ENCODE data around the gene CYBC1. TPM values are rescaled to one million over a fixed set of nuclear protein-coding genes. Genes with fewer than 3 reads are reported as not detected.
"Not testable (repeated sequence)": the region's sequence is repeated elsewhere in the genome, so short reads cannot be mapped to it uniquely, and the experiment has no call there.

The CYBC1 gene
- total and polyA plus RNA-seq, 3 experiments from 2014 or later: 175 to 189 (median 184) TPM

DNA sequence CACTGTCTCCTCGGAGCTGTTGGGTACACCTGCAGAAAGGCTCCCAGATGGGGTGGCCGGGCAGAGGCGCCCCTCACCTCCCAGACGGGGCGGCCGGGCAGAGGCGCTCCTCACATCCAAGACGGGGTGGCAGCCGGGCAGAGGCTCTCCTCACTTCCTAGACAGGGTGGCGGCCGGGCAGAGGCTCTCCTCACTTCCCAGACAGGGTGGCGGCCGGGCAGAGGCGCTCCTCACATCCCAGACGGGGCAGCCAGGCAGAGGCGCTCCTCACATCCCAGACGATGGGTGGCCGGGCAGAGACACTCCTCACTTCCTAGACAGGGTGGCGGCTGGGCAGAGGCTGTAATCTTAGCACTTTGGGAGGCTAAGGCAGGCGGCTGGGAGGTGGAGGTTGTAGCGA is 3.2 kb upstream of the CYBC1 start:
- H3K27me3 ChIP-seq (ENCODE audit: insufficient read depth, low read length, poor library complexity, severe bottlenecking); POLR2A ChIA-PET; CTCF ChIA-PET; DNase-seq; H3K9me3 Mint-ChIP-seq; H3K27me3 Mint-ChIP-seq; H3K27ac ChIP-seq (ENCODE audit: low read depth, low read length); H3K36me3 ChIP-seq (ENCODE audit: insufficient read depth, low read length); H3K4me3 ChIP-seq (ENCODE audit: low read length); H3K4me3 Mint-ChIP-seq; H3K9me3 ChIP-seq (ENCODE audit: low read length): not testable (repeated sequence)
- H3K4me1 Mint-ChIP-seq: peaks cover 36 to 39% (median 39%) of the 10 kb centered on the region in 3 donors
- peak overlapping the region in 2 of 8 donors; percentile 58 to 88 for H3K27ac Mint-ChIP-seq
- H3K36me3 Mint-ChIP-seq: peaks cover 0 to 12% (median 0%) of the 10 kb centered on the region in 3 donors
- H3K4me1 ChIP-seq (ENCODE audit: insufficient read depth, low read length): peaks cover 31% of the 10 kb centered on the region

DNA sequence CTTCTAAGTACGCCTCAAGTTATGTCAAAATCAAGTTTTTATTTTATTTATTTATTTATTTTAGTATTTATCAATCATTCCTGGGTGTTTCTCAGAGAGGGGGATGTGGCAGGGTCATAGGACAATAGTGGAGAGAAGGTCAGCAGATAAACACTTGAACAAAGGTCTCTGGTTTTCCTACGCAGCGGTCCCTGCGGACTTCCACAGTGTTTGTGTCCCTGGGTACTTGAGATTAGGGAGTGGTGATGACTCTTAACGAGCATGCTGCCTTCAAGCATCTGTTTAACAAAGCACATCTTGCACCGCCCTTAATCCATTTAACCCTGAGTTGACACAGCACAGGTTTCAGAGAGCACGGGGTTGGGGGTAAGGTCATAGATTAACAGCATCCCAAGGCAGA is 2.6 kb upstream of the CYBC1 start:
- H3K9me3 Mint-ChIP-seq; H3K9me3 ChIP-seq (ENCODE audit: low read length); DNase-seq; H3K27ac ChIP-seq (ENCODE audit: low read depth, low read length); H3K27me3 Mint-ChIP-seq; H3K4me3 ChIP-seq (ENCODE audit: low read length); CTCF ChIA-PET; H3K36me3 ChIP-seq (ENCODE audit: insufficient read depth, low read length); H3K27me3 ChIP-seq (ENCODE audit: insufficient read depth, low read length, poor library complexity, severe bottlenecking): not testable (repeated sequence)
- peaks cover 36 to 40% (median 39%) of the 10 kb centered on the region in 3 donors for H3K4me1 Mint-ChIP-seq
- H3K36me3 Mint-ChIP-seq: peaks cover 0 to 12% (median 0%) of the 10 kb centered on the region in 3 donors
- H3K27ac Mint-ChIP-seq: peak overlapping the region in 1 of 8 donors; percentile 88
- peaks cover 34% of the 10 kb centered on the region for H3K4me1 ChIP-seq (ENCODE audit: insufficient read depth, low read length)
- POLR2A ChIA-PET: interaction anchor here (0.7 kb wide), 1 partner anchor 289 kb away, joined by 7 read pairs; no protein-coding TSS in a partner anchor
- peak overlapping the region in 1 of 7 donors; percentile 34 for H3K4me3 Mint-ChIP-seq

DNA sequence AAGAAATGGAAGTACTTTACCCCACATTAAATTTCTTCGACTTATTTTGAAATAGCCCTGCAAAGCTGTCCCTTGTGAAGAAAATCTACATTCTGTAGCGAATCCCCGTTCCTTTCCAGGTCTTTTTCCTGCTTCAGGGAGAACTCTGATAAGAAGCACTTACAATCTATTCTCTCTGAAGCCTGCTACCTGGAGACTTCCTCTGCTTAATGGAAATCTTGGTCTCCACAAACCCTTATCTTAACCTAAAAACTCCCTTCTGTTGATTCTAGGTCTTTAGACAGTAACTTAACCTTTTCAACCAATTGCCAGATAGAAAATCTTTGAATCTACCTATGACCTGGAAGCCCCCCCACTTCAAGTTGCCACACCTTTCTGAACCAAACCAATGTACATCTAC is 1.6 kb upstream of the CYBC1 start:
- Histone ChIP-seq H3K36me3 (ENCODE audit: insufficient read depth, low read length) (no peaks in the 10 kb centered on the region), H3K9me3 (ENCODE audit: low read length) (no peaks in the 10 kb centered on the region), H3K27me3 (ENCODE audit: insufficient read depth, low read length, poor library complexity, severe bottlenecking) (no peaks in the 10 kb centered on the region), H3K4me3 (ENCODE audit: low read length) (no peak overlapping the region), H3K4me1 (ENCODE audit: insufficient read depth, low read length) (peaks cover 33% of the 10 kb centered on the region), H3K27ac (ENCODE audit: low read depth, low read length) (no peak overlapping the region)
- Mint-ChIP-seq H3K9me3 (no peaks in the 10 kb centered on the region), H3K4me1 (peaks cover 32 to 38% (median 36%) of the 10 kb centered on the region in 3 donors), H3K27me3 (no peaks in the 10 kb centered on the region), H3K27ac (peak overlapping the region in 5 of 8 donors; percentile 6 to 98 (median 73)), H3K4me3 (peak overlapping the region in 5 of 7 donors; percentile 34 to 88 (median 43)), H3K36me3 (peaks cover 0 to 17% (median 0%) of the 10 kb centered on the region in 3 donors)
- POLR2A ChIA-PET: interaction anchor here (0.6 to 0.7 kb wide), 2 partner anchors 11 to 597 kb away, joined by 3 to 5 read pairs; no protein-coding TSS in a partner anchor
- CTCF ChIA-PET: no interaction called here
- no peak for DNase-seq

DNA sequence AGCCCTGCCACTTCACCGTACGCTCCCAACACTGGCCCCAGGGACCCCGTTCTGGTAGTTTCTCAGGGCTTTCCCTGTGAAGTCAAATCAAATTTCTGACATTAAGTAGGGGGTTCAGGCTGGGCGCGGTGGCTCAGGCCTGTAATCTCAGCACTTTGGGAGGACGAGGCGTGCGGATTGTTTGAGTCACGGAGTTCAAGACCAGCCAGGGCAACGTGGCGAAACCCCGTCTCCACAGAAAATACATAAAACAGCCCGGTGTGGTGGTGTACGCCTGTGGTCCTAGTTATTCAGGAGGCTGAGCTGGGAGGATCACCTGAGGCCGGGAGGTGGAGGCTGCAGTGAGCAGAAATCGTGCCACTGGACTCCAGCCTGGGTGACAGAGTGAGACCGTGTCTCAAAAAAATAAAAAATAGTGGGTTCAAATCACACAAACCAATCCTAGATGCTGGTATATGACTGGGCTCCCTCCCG is 632 bp downstream of the CYBC1 start:
- H3K4me1 Mint-ChIP-seq: peaks cover 29 to 45% (median 33%) of the 10 kb centered on the region in 3 donors
- H3K36me3 Mint-ChIP-seq: peaks cover 0 to 29% (median 0%) of the 10 kb centered on the region in 3 donors
- Histone ChIP-seq H3K27ac (ENCODE audit: low read depth, low read length) (peak overlapping the region; percentile 92), H3K4me3 (ENCODE audit: low read length) (peak overlapping the region; percentile 97), H3K4me1 (ENCODE audit: insufficient read depth, low read length) (peaks cover 29% of the 10 kb centered on the region), H3K36me3 (ENCODE audit: insufficient read depth, low read length) (peaks cover 8% of the 10 kb centered on the region), H3K27me3 (ENCODE audit: insufficient read depth, low read length, poor library complexity, severe bottlenecking) (no peaks in the 10 kb centered on the region), H3K9me3 (ENCODE audit: low read length) (no peaks in the 10 kb centered on the region)
- H3K9me3 Mint-ChIP-seq: no peaks in the 10 kb centered on the region
- no peaks in the 10 kb centered on the region for H3K27me3 Mint-ChIP-seq
- ChIA-PET CTCF (interaction anchor here (1.0 to 1.4 kb wide), 3 partner anchors 8 to 101 kb away, joined by 3 to 5 read pairs (median 4); partner anchors contain the start of gene NARF), POLR2A (interaction anchor here (1.2 to 1.6 kb wide), 3 partner anchors 8 to 70 kb away, joined by 3 to 15 read pairs (median 12); partner anchors contain the start of genes FOXK2 and NARF)
- DNase-seq: peak in 2 of 5 donors; percentile 13 to 47
- peak overlapping the region; percentile 90 to 99 (median 95) for H3K4me3 Mint-ChIP-seq
- peak overlapping the region; percentile 92 to 100 (median 98) for H3K27ac Mint-ChIP-seq

DNA sequence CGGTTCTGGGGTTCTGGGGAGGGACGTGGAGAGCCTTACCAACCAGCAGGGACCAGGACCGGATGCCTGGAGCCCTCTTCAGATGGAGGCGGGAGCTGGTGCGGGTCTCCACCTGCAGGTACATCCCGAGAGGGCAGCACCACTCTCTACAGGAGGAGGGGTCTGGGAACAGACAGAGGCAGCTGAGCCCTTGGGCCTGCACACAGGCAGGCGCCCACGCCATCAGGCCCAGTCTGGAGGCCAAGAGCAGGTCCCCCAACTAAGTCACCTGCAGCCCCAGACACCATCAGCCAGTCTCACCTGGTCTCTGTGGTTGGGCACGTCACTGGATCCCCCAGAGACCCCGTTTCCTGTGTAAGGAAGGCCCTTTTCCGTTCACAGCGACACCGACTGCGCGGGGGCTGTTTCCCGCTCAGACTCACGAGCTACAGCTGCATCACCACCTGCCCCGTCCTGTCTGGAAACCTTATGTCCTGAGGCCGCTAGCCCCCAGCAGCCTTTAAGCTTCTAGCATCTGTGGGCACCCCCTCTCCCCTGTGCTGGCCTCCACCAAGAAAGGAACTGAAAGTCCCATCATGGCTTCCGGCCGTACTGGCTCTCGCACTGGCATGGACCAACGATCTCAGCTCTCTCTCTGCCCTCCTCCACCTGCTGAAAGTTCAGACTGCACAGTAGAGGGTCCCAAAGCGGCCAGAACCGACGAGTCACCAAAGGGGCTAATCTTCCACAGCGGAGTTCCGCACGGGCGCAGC is 1.2 kb downstream of the CYBC1 start:
- H3K36me3 ChIP-seq (ENCODE audit: insufficient read depth, low read length): peaks cover 8% of the 10 kb centered on the region
- peak overlapping the region; percentile 92 for H3K27ac ChIP-seq (ENCODE audit: low read depth, low read length)
- DNase-seq: peak; percentile 73 to 88 (median 84)
- no peaks in the 10 kb centered on the region for H3K27me3 ChIP-seq (ENCODE audit: insufficient read depth, low read length, poor library complexity, severe bottlenecking)
- peaks cover 0 to 35% (median 0%) of the 10 kb centered on the region in 3 donors for H3K36me3 Mint-ChIP-seq
- no peaks in the 10 kb centered on the region for H3K9me3 ChIP-seq (ENCODE audit: low read length)
- peak overlapping the region; percentile 97 for H3K4me3 ChIP-seq (ENCODE audit: low read length)
- CTCF ChIA-PET: interaction anchor here (1.0 to 1.4 kb wide), 3 partner anchors 9 to 102 kb away, joined by 3 to 5 read pairs (median 4); partner anchors contain the start of gene NARF
- peak overlapping the region; percentile 92 to 100 (median 98) for H3K27ac Mint-ChIP-seq
- no peaks in the 10 kb centered on the region for H3K9me3 Mint-ChIP-seq
- H3K4me1 Mint-ChIP-seq: peaks cover 29 to 45% (median 33%) of the 10 kb centered on the region in 3 donors
- no peaks in the 10 kb centered on the region for H3K27me3 Mint-ChIP-seq
- peaks cover 29% of the 10 kb centered on the region for H3K4me1 ChIP-seq (ENCODE audit: insufficient read depth, low read length)
- POLR2A ChIA-PET: interaction anchor here (0.6 to 1.6 kb wide), 4 partner anchors 9 to 70 kb away, joined by 3 to 15 read pairs (median 8); partner anchors contain the start of genes FOXK2 and NARF
- H3K4me3 Mint-ChIP-seq: peak overlapping the region; percentile 90 to 99 (median 95)

DNA sequence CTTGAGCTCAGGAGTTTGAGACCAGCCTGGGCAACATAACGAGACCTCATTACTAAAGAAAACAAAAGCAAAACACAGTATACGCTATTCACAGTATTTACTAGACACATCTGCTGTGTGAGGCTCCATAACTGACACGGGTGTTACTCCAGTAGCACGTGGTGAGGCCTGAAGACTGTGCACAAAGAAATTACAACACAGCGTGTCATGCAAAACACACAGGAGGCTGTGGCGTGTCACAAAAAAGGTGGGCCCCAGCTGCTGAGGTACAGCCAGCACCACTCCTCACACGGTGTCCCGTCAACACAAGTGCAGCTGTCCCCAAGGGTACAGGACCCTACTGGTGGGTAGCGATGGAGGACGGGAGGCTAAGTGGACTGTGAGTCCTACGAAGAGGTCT is 2.7 kb downstream of the CYBC1 start:
- H3K9me3 Mint-ChIP-seq: no peaks in the 10 kb centered on the region
- Histone ChIP-seq H3K27me3 (ENCODE audit: insufficient read depth, low read length, poor library complexity, severe bottlenecking) (no peaks in the 10 kb centered on the region), H3K4me1 (ENCODE audit: insufficient read depth, low read length) (peaks cover 29% of the 10 kb centered on the region), H3K9me3 (ENCODE audit: low read length) (no peaks in the 10 kb centered on the region), H3K27ac (ENCODE audit: low read depth, low read length) (no peak overlapping the region), H3K36me3 (ENCODE audit: insufficient read depth, low read length) (peaks cover 10% of the 10 kb centered on the region), H3K4me3 (ENCODE audit: low read length) (no peak overlapping the region)
- ChIA-PET POLR2A (interaction anchor here (0.6 kb wide), 1 partner anchor 153 kb away, joined by 3 read pairs; no protein-coding TSS in a partner anchor), CTCF (no interaction called here)
- H3K27ac Mint-ChIP-seq: peak overlapping the region; percentile 48 to 91 (median 84)
- H3K4me3 Mint-ChIP-seq: peak overlapping the region in 5 of 7 donors; percentile 13 to 70 (median 34)
- H3K4me1 Mint-ChIP-seq: peaks cover 29 to 48% (median 33%) of the 10 kb centered on the region in 3 donors
- peaks cover 0 to 45% (median 0%) of the 10 kb centered on the region in 3 donors for H3K36me3 Mint-ChIP-seq
- H3K27me3 Mint-ChIP-seq: no peaks in the 10 kb centered on the region
- DNase-seq: no peak

DNA sequence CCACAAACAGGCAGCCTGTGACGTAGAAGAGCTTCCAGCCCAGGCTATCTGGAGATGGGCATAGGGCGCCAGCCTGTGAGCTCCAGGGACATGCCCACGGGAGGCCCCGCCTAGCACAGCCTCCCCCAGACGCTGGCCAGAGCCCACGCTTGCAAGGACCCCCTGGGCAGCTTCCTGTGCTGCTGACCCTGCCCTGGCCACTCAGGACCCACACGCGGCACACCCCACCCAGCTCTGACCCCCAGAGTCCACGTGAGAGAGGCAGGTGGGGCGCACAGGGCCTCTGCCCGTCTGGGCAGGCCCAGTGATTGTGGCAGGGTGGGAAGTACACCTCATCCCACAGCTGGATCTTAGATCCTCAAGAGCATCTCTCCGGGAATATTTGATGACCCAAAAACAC is 3.9 kb downstream of the CYBC1 start:
- H3K4me1 Mint-ChIP-seq: peaks cover 23 to 48% (median 26%) of the 10 kb centered on the region in 3 donors
- CTCF ChIA-PET: no interaction called here
- no peaks in the 10 kb centered on the region for H3K9me3 Mint-ChIP-seq
- no peaks in the 10 kb centered on the region for H3K27me3 ChIP-seq (ENCODE audit: insufficient read depth, low read length, poor library complexity, severe bottlenecking)
- peaks cover 0 to 54% (median 0%) of the 10 kb centered on the region in 3 donors for H3K36me3 Mint-ChIP-seq
- no peak for DNase-seq
- no peaks in the 10 kb centered on the region for H3K27me3 Mint-ChIP-seq
- H3K27ac ChIP-seq (ENCODE audit: low read depth, low read length): no peak overlapping the region
- peak overlapping the region in 5 of 8 donors; percentile 47 to 76 (median 60) for H3K27ac Mint-ChIP-seq
- peaks cover 13% of the 10 kb centered on the region for H3K36me3 ChIP-seq (ENCODE audit: insufficient read depth, low read length)
- H3K4me3 ChIP-seq (ENCODE audit: low read length): no peak overlapping the region
- H3K4me1 ChIP-seq (ENCODE audit: insufficient read depth, low read length): peaks cover 23% of the 10 kb centered on the region
- POLR2A ChIA-PET: interaction anchor here (0.6 kb wide), 1 partner anchor 713 kb away, joined by 3 read pairs; no protein-coding TSS in a partner anchor
- no peaks in the 10 kb centered on the region for H3K9me3 ChIP-seq (ENCODE audit: low read length)
- H3K4me3 Mint-ChIP-seq: peak overlapping the region in 2 of 7 donors; percentile 16 to 34

Measured in CD8-positive, alpha-beta memory T cell (primary cell).